Gastroesophageal sphincter (tissue), 4 donors: ENCODE data around the gene IFT52. TPM values are rescaled to one million over a fixed set of nuclear protein-coding genes. Genes with fewer than 3 reads are reported as not detected.
"Not testable (repeated sequence)": the region's sequence is repeated elsewhere in the genome, so short reads cannot be mapped to it uniquely, and the experiment has no call there.

Experiments
- ATAC-seq: fragments of 150-250 bp; one replicate; pipeline ENCODE4 v1.9.1; 2016; ENCODE audit warnings: mild to moderate bottlenecking, moderate library complexity
- H3K27ac ChIP-seq, 4 donors: fragments of 200-600 bp; sonication (generic) in 3 of 4; 1 replicate in 3 of 4; 2 replicates in 1 of 4; pipeline ENCODE4 v1.5.1; 2016 to 2019
- H3K27me3 ChIP-seq: fragments of 200-600 bp; sonication (generic); one replicate; pipeline ENCODE4 v1.5.1; 2019
- H3K36me3 ChIP-seq, 2 donors: fragments of 200-600 bp; sonication (generic); one replicate each; pipeline ENCODE4 v1.5.1; 2019; ENCODE audit warnings: control low read depth in 1 of 2
- H3K4me1 ChIP-seq, 3 donors: fragments of 200-600 bp; sonication (generic); 1 replicate in 2 of 3; 2 replicates in 1 of 3; pipeline ENCODE4 v1.5.1; 2016 to 2019; ENCODE audit warnings: control low read depth in 2 of 3
- H3K4me3 ChIP-seq, 2 donors: fragments of 200-600 bp; sonication (generic); one replicate each; pipeline ENCODE4 v1.5.1; 2019; ENCODE audit warnings: mild to moderate bottlenecking in 1 of 2, moderate library complexity in 1 of 2
- H3K9me3 ChIP-seq, 3 donors: fragments of 200-600 bp; sonication (generic); one replicate each; pipeline ENCODE4 v1.5.1; 2017 to 2019; ENCODE audit warnings: control low read depth in 2 of 3
- CTCF ChIP-seq, 4 experiments: fragments of 200-600 bp in 2 of 4; fragments of 450-650 bp in 2 of 4; sonication (generic) in 1 of 4; IDR thresholded peaks; one replicate each; pipeline ENCODE4 v1.5.1; 2017 to 2019; ENCODE audit warnings: antibody characterized with exemption in 4 of 4, mild to moderate bottlenecking in 2 of 4, moderate library complexity in 2 of 4
- EP300 ChIP-seq: sonication (generic); formaldehyde crosslinking; IDR thresholded peaks from one replicate; pipeline ENCODE4 v1.6.1; 2017; ENCODE audit warnings: antibody characterized with exemption, mild to moderate bottlenecking
- POLR2A ChIP-seq, 2 donors: fragments of 450-650 bp; IDR thresholded peaks; one replicate each; pipeline ENCODE4 v1.6.1; 2017; ENCODE audit warnings: antibody characterized with exemption in 2 of 2, mild to moderate bottlenecking in 2 of 2, moderate library complexity in 1 of 2
- POLR2AphosphoS5 ChIP-seq: sonication (generic); formaldehyde crosslinking; IDR thresholded peaks from one replicate; pipeline ENCODE4 v1.6.1; 2017; ENCODE audit warnings: antibody characterized with exemption
- WGBS, 2 donors: methylation state at CpG; one replicate each; pipeline ENCODE4 v1.1.5; 2018; ENCODE audit warnings: low coverage in 1 of 2; 5-methylcytosine and 5-hydroxymethylcytosine counted together
- total RNA-seq, 4 donors: library from RNA; depleted of rRNA; stranded (reverse); fragments of >200 nt; gene quantifications; one replicate each; pipeline ENCODE4 v1.1.0, GENCODE V29; 2016

The IFT52 gene
- total RNA-seq, 4 donors from 2014 or later: 13.6 to 22.1 (median 16.7) TPM

GRCh38 chr20:43583133-43583864 lies 7.4 kb upstream of the IFT52 start:
- Histone ChIP-seq H3K27me3 (no peaks in the 10 kb centered on the region), H3K27ac (no peak overlapping the region)
- TF ChIP-seq EP300: no peak
- no peak for TF ChIP-seq CTCF (IDR thresholded peaks at IDR 0.05)
- TF ChIP-seq POLR2A (IDR thresholded peaks at IDR 0.05): no peak
- TF ChIP-seq POLR2AphosphoS5: no peak

DNA sequence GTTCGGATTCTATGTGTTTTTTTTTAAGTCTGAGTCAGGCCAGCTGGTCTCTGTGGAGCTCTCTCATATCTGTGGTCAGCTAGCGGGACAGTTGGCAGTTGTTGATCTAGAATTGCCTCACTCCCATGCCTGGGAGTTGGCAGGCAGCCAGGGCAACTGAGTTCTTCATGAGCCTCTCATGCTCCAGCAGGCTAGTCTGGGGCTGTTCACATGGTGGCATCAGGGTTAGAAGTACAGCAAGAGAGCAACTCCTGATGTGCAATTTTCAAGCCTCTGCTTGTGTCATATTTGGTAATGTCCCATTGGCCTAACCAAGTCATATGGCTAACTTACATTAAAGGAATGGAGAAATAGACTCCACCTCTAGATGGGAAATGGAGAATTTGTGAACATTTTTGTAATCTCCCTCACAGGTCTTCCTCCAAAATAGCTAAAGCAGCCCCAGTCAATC lies 6.7 kb upstream of the IFT52 start:
- WGBS, 2 donors: 40 to 48% methylated on average over 2 of the region's 2 CpGs
- Histone ChIP-seq H3K27me3 (no peaks in the 10 kb centered on the region), H3K9me3 (no peaks in the 10 kb centered on the region), H3K4me1 (no peaks in the 10 kb centered on the region), H3K4me3 (no peak overlapping the region), H3K36me3 (no peaks in the 10 kb centered on the region), H3K27ac (no peak overlapping the region)
- TF ChIP-seq POLR2A (IDR thresholded peaks at IDR 0.05) (no peak), CTCF (IDR thresholded peaks at IDR 0.05) (no peak)
- ATAC-seq: no peak

More at GRCh38 chr20:43583133-43583864, 7.4 kb upstream of the IFT52 start:
- Histone ChIP-seq H3K4me1 (no peaks in the 10 kb centered on the region), H3K36me3 (no peaks in the 10 kb centered on the region), H3K9me3 (no peaks in the 10 kb centered on the region), H3K4me3 (no peak overlapping the region)
- ATAC-seq: no peak
- 76 to 84% methylated on average over 5 to 6 of the region's 7 CpGs for WGBS, 2 donors

DNA sequence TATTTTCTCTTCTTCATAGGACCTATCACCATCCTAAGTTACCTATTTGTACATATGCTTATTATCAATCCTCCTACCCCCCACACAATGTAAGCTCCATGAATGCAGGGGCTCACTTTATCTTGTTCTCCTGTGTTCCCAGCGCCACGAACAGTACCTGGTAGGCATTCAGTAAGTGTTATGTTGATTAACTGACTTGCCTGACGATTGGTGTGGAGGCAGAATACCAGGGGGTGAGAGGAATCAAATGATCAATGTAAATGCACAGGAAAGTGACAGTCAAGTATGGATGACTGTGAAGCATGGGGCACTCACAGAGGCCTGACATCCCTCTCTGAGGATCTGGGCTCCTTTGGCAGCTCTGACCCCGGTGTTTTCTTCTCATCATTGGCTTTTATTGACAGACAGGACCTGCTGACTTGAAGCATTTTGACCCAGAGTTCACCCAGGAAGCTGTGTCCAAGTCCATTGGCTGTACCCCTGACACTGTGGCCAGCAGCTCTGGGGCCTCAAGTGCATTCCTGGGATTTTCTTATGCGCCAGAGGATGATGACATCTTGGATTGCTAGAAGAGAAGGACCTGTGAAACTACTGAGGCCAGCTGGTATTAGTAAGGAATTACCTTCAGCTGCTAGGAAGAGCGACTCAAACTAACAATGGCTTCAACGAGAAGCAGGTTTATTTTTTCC lies 6.1 kb upstream of the IFT52 start:
- H3K36me3 ChIP-seq: no peaks in the 10 kb centered on the region
- H3K27me3 ChIP-seq: no peaks in the 10 kb centered on the region
- no peaks in the 10 kb centered on the region for H3K9me3 ChIP-seq
- peaks cover 0 to 1% (median 0%) of the 10 kb centered on the region in 3 donors for H3K4me1 ChIP-seq
- no peak for ATAC-seq
- TF ChIP-seq CTCF (IDR thresholded peaks at IDR 0.05): no peak
- TF ChIP-seq POLR2AphosphoS5: no peak
- no peak for TF ChIP-seq EP300
- TF ChIP-seq POLR2A (IDR thresholded peaks at IDR 0.05): no peak
- no peak overlapping the region for H3K27ac ChIP-seq
- 46 to 60% methylated on average over 7 of the region's 7 CpGs for WGBS, 2 donors
- no peak overlapping the region for H3K4me3 ChIP-seq

GRCh38 chr20:43586641-43587040 lies 4.1 kb upstream of the IFT52 start:
- no peak overlapping the region for H3K4me3 ChIP-seq
- ATAC-seq: no peak
- H3K36me3 ChIP-seq: no peaks in the 10 kb centered on the region
- no peak overlapping the region for H3K27ac ChIP-seq
- no peak for TF ChIP-seq POLR2AphosphoS5
- no peak for TF ChIP-seq CTCF (IDR thresholded peaks at IDR 0.05)
- no peak for TF ChIP-seq EP300
- no peak for TF ChIP-seq POLR2A (IDR thresholded peaks at IDR 0.05)
- H3K27me3 ChIP-seq: no peaks in the 10 kb centered on the region
- peaks cover 0 to 12% (median 5%) of the 10 kb centered on the region in 3 donors for H3K4me1 ChIP-seq
- WGBS, 2 donors: 84% methylated on average over 8 of the region's 8 CpGs; no CpG with 5 or more reads in 1 of the 2 donors
- no peaks in the 10 kb centered on the region for H3K9me3 ChIP-seq

DNA sequence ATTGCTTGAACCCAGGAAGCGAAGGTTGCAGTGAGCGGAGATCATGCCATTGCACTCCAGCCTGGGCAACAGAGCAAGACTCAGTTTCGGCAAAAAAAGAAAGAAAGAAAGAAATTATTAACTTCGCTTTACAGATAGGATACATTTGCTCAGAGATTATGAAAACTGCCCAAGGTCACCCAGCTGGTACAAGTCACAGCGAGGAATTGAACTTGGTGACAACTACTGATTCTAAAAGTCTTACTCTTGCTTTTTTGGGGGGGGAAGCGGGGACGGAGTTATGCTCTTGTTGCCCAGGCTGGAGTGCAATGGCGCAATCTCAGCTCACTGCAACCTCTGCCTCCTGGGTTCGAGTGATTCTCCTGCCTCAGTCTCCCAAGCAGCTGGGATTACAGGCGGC lies 2.2 kb upstream of the IFT52 start:
- H3K4me1 ChIP-seq: peaks cover 0 to 24% (median 5%) of the 10 kb centered on the region in 3 donors
- not testable (repeated sequence) for H3K36me3 ChIP-seq, H3K9me3 ChIP-seq, H3K27me3 ChIP-seq, ATAC-seq, H3K4me3 ChIP-seq, H3K27ac ChIP-seq
- WGBS, 2 donors: 90 to 100% methylated on average over 10 of the region's 10 CpGs
